ENCODE results near the gene EYA4. TPM values are rescaled to one million over a fixed set of nuclear protein-coding genes. Genes with fewer than 3 reads are reported as not detected.

The EYA4 gene
- total RNA-seq, 4 donors from 2014 or later = 0.13 to 0.17 TPM; not detected in 2

- no peak for DNase-seq (ENCODE audit: low spot score in 2 of 2)
- intact Hi-C loops (cut with DNase I; ENCODE audit: low total_unique reads) = no loop called here
- TF ChIP-seq CTCF (IDR thresholded peaks at IDR 0.05) (no peak), POLR2A (IDR thresholded peaks at IDR 0.05) (no peak)
- 29 to 33% methylated on average over 1 of the region's 1 CpG for WGBS, 2 donors
- no peak overlapping the region for H3K4me3 ChIP-seq (ENCODE audit: low read depth, poor library complexity, severe bottlenecking)
Measured at GRCh38 chr6:133341607-133342158, 100.5 kb downstream of the EYA4 start.

- WGBS, 2 donors = 67 to 83% methylated on average over 3 of the region's 3 CpGs
- H3K4me3 ChIP-seq (ENCODE audit: low read depth, poor library complexity, severe bottlenecking) = no peak overlapping the region
- no peak for DNase-seq (ENCODE audit: low spot score in 2 of 2)
- intact Hi-C loops (cut with DNase I; ENCODE audit: low total_unique reads) = no loop called here
- TF ChIP-seq POLR2A (IDR thresholded peaks at IDR 0.05) = no peak
- TF ChIP-seq CTCF (IDR thresholded peaks at IDR 0.05) = no peak
Measured at GRCh38 chr6:133343220-133343619, 102.1 kb downstream of the EYA4 start.

- no peak for DNase-seq (ENCODE audit: low spot score in 2 of 2)
- WGBS, 2 donors = 46 to 49% methylated on average over 3 of the region's 3 CpGs
- TF ChIP-seq CTCF (IDR thresholded peaks at IDR 0.05) (no peak), POLR2A (IDR thresholded peaks at IDR 0.05) (no peak)
- intact Hi-C loops (cut with DNase I; ENCODE audit: low total_unique reads) = no loop called here
- H3K4me3 ChIP-seq (ENCODE audit: low read depth, poor library complexity, severe bottlenecking) = no peak overlapping the region
Measured at GRCh38 chr6:133348846-133349245, 107.7 kb downstream of the EYA4 start.

GRCh38 chr6:133350928-133351327 is 109.8 kb downstream of the EYA4 start:
- WGBS, 2 donors = 77 to 81% methylated on average over 2 of the region's 2 CpGs
- intact Hi-C loops (cut with DNase I; ENCODE audit: low total_unique reads) = no loop called here
- DNase-seq (ENCODE audit: low spot score in 2 of 2) = no peak
- no peak for TF ChIP-seq POLR2A (IDR thresholded peaks at IDR 0.05)
- TF ChIP-seq CTCF (IDR thresholded peaks at IDR 0.05) = no peak
- no peak overlapping the region for H3K4me3 ChIP-seq (ENCODE audit: low read depth, poor library complexity, severe bottlenecking)

GRCh38 chr6:133352046-133352445 is 110.9 kb downstream of the EYA4 start:
- TF ChIP-seq CTCF (IDR thresholded peaks at IDR 0.05) (no peak), POLR2A (IDR thresholded peaks at IDR 0.05) (no peak)
- intact Hi-C loops (cut with DNase I; ENCODE audit: low total_unique reads) = no loop called here
- 82 to 87% methylated on average over 1 of the region's 1 CpG for WGBS, 2 donors
- no peak overlapping the region for H3K4me3 ChIP-seq (ENCODE audit: low read depth, poor library complexity, severe bottlenecking)
- no peak for DNase-seq (ENCODE audit: low spot score in 2 of 2)

- no peak overlapping the region for H3K4me3 ChIP-seq (ENCODE audit: low read depth, poor library complexity, severe bottlenecking)
- 54 to 74% methylated on average over 1 of the region's 1 CpG for WGBS, 2 donors
- DNase-seq (ENCODE audit: low spot score in 2 of 2) = no peak
- no peak for TF ChIP-seq CTCF (IDR thresholded peaks at IDR 0.05)
- TF ChIP-seq POLR2A (IDR thresholded peaks at IDR 0.05) = no peak
- intact Hi-C loops (cut with DNase I; ENCODE audit: low total_unique reads) = no loop called here
Measured at GRCh38 chr6:133353061-133353460, 111.9 kb downstream of the EYA4 start.
